GM23338 (cell line): ENCODE data around the gene DLX3. TPM values are rescaled to one million over a fixed set of nuclear protein-coding genes. Genes with fewer than 3 reads are reported as not detected.

ENCODE experiments used
- ATAC-seq: fragments of 200-7000 bp; cut with Tn5 transposase; 3 replicates; pipeline ENCODE4 v1.9.1; 2020
- DNase-seq: peaks from one replicate; pipeline ENCODE4 v3.0.0-alpha.2; 2015; ENCODE audit warnings: low spot score
- H2AFZ ChIP-seq: fragments of 200-600 bp; sonication (generic); 2 replicates; pipeline ENCODE4 v1.8.0; 2016; ENCODE audit warnings: antibody characterized with exemption, mild to moderate bottlenecking, moderate library complexity
- H3F3A ChIP-seq: fragments of 200-600 bp; sonication (generic); replicated peaks from 2 replicates; pipeline ENCODE4 v1.8.0; 2017; ENCODE audit warnings: antibody characterized with exemption, mixed run types, low read depth
- H3K27ac ChIP-seq: fragments of 200-600 bp; sonication (generic); 2 replicates; pipeline ENCODE4 v1.6.1; 2016; ENCODE audit warnings: low read depth
- H3K27me3 ChIP-seq: fragments of 200-600 bp; sonication (generic); 2 replicates; pipeline ENCODE4 v1.8.0; 2016; ENCODE audit warnings: mild to moderate bottlenecking, mixed run types, moderate library complexity; ENCODE audit not compliant: insufficient read depth
- H3K36me3 ChIP-seq: fragments of 200-600 bp; sonication (generic); 2 replicates; pipeline ENCODE4 v1.8.0; 2016; ENCODE audit warnings: mild to moderate bottlenecking; ENCODE audit not compliant: insufficient read depth
- H3K4me1 ChIP-seq: fragments of 200-600 bp; sonication (generic); 2 replicates; pipeline ENCODE4 v1.8.0; 2016; ENCODE audit warnings: mild to moderate bottlenecking, moderate library complexity; ENCODE audit not compliant: insufficient read depth
- H3K4me2 ChIP-seq: fragments of 200-600 bp; sonication (generic); 2 replicates; pipeline ENCODE4 v1.7.1; 2017; ENCODE audit warnings: mixed run types
- H3K4me3 ChIP-seq: fragments of 200-600 bp; sonication (generic); 2 replicates; pipeline ENCODE4 v1.6.1; 2016; ENCODE audit warnings: mixed run types
- H3K79me2 ChIP-seq: fragments of 200-600 bp; sonication (generic); replicated peaks from 2 replicates; pipeline ENCODE4 v1.8.0; 2017; ENCODE audit warnings: mild to moderate bottlenecking; ENCODE audit not compliant: insufficient read depth
- H3K9me2 ChIP-seq: fragments of 200-600 bp; sonication (generic); 2 replicates; pipeline ENCODE4 v1.8.0; 2017; ENCODE audit not compliant: insufficient read depth
- H4K20me1 ChIP-seq: fragments of 200-600 bp; sonication (generic); replicated peaks from 2 replicates; pipeline ENCODE4 v1.8.0; 2017; ENCODE audit warnings: mild to moderate bottlenecking; ENCODE audit not compliant: insufficient read depth
- H3K27ac Mint-ChIP-seq: 2 replicates; pipeline ENCODE4 v1.8.0; 2020; ENCODE audit warnings: inconsistent platforms, mild to moderate bottlenecking, moderate library complexity, mixed read lengths
- H3K27me3 Mint-ChIP-seq: 3 replicates; pipeline ENCODE4 v1.8.0; 2022; ENCODE audit warnings: low read depth, mild to moderate bottlenecking, moderate library complexity, mixed read lengths, inconsistent platforms; ENCODE audit not compliant: insufficient read depth, poor library complexity
- H3K36me3 Mint-ChIP-seq: 3 replicates; pipeline ENCODE4 v1.8.0; 2021; ENCODE audit warnings: low read depth, mild to moderate bottlenecking, inconsistent platforms, moderate library complexity, mixed read lengths
- H3K4me1 Mint-ChIP-seq: 3 replicates; pipeline ENCODE4 v1.8.0; 2020; ENCODE audit warnings: mild to moderate bottlenecking, inconsistent platforms, mixed read lengths
- H3K4me3 Mint-ChIP-seq: 3 replicates; pipeline ENCODE4 v1.8.0; 2021; ENCODE audit warnings: moderate library complexity, mild to moderate bottlenecking, inconsistent platforms, mixed read lengths
- H3K9me3 Mint-ChIP-seq: 3 replicates; pipeline ENCODE4 v1.8.0; 2020; ENCODE audit warnings: moderate library complexity, mild to moderate bottlenecking, inconsistent platforms, mixed read lengths
- CREB1 ChIP-seq: fragments of 250-450 bp; sonication (Bioruptor Pico); IDR thresholded peaks from 2 replicates; pipeline ENCODE4 v1.5.0; 2020; ENCODE audit warnings: low read depth, mild to moderate bottlenecking, moderate library complexity
- EZH2 ChIP-seq: fragments of 200-600 bp; sonication (generic); IDR thresholded peaks from one replicate; pipeline ENCODE4 v1.8.0; 2017; ENCODE audit warnings: antibody characterized with exemption, mild to moderate bottlenecking, low read depth; ENCODE audit not compliant: unreplicated experiment
- EZH2phosphoT487 ChIP-seq: fragments of 200-600 bp; sonication (generic); IDR thresholded peaks from one replicate; pipeline ENCODE4 v1.8.1; 2018; ENCODE audit warnings: antibody characterized with exemption; ENCODE audit not compliant: unreplicated experiment
- JUNB ChIP-seq: IDR thresholded peaks from one replicate; pipeline ENCODE4 v1.6.1; 2016; ENCODE audit warnings: antibody characterized with exemption; ENCODE audit not compliant: unreplicated experiment
- NANOG ChIP-seq: IDR thresholded peaks from 2 replicates; pipeline ENCODE4 v1.6.1; 2016; ENCODE audit warnings: antibody characterized with exemption, borderline replicate concordance
- POLR2AphosphoS5 ChIP-seq: IDR thresholded peaks from 2 replicates; pipeline ENCODE4 v1.6.1; 2016; ENCODE audit warnings: antibody characterized with exemption, low read depth
- STAT1 ChIP-seq: IDR thresholded peaks from one replicate; pipeline ENCODE4 v1.6.1; 2016; ENCODE audit warnings: antibody characterized with exemption; ENCODE audit not compliant: unreplicated experiment
- ZNF114 ChIP-seq: fragments of 250-450 bp; sonication (Bioruptor Pico); IDR thresholded peaks from 2 replicates; pipeline ENCODE4 v1.5.0; 2020; ENCODE audit warnings: mild to moderate bottlenecking, moderate library complexity
- ZNF331 ChIP-seq: fragments of 250-450 bp; sonication (Bioruptor Pico); IDR thresholded peaks from 2 replicates; pipeline ENCODE4 v1.5.0; 2020; ENCODE audit warnings: low read depth, mild to moderate bottlenecking, moderate library complexity
- polyA plus RNA-seq: library from polyadenylated mRNA; unstranded; fragments of >200 nt; fragmentation: Nextera tagmentation; extraction: Ambion mirVana; gene quantifications from 2 replicates; pipeline ENCODE4 v1.2.1, GENCODE V29; 2016
- total RNA-seq: library from RNA; depleted of rRNA; stranded (reverse); fragments of >200 nt; shearing (Covaris generic); gene quantifications from 2 replicates; pipeline ENCODE4 v1.2.3, GENCODE V29; 2014
- TF ChIP-seq, protein P1 (sequence below): IDR thresholded peaks from 2 replicates; pipeline ENCODE4 v1.6.1; 2016; ENCODE audit warnings: antibody characterized with exemption
- TF ChIP-seq, protein P2 (sequence below), 2 experiments: fragments of 200-600 bp in 1 of 2; sonication (generic) in 1 of 2; conservative IDR thresholded peaks; 2 replicates each; pipeline versions ENCODE4 v1.5.1 to v1.6.1; 2016 to 2017; ENCODE audit warnings: antibody characterized with exemption in 2 of 2, low read depth in 2 of 2, mild to moderate bottlenecking in 2 of 2, moderate library complexity in 1 of 2
- TF ChIP-seq, protein P3 (sequence below): fragments of 250-450 bp; sonication (Bioruptor Pico); IDR thresholded peaks from 2 replicates; pipeline ENCODE4 v1.5.0; 2020; ENCODE audit warnings: mild to moderate bottlenecking, moderate library complexity
- TF ChIP-seq, protein P4 (sequence below): IDR thresholded peaks from one replicate; pipeline ENCODE4 v1.6.1; 2018; ENCODE audit warnings: antibody characterized with exemption; ENCODE audit not compliant: unreplicated experiment

The DLX3 gene
- total and polyA plus RNA-seq, 2 experiments from 2014 or later = 0.14 to 0.27 TPM

DNA sequence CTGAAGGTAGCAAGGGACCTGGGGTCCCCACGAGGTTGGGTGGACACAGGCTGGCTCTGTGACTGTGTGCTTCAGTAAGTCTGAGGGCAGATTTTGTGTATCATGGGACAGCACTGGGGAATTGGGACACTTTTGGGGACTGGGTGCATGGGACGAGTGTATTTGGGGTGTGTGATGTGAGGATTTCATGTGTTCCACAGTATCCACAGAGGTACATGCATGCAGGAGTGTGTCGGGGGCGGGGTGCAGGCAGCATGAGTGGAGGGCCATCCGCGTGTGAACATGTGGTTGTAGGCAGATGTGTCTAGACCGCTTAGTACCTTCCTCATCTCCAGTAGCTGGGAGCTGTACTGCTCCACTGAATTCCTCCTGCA is 1.1 kb upstream of the DLX3 start:
- peaks cover 8% of the 10 kb centered on the region; the same call in 1 of the 2 replicates for H4K20me1 ChIP-seq
- TF ChIP-seq, protein P1, sequence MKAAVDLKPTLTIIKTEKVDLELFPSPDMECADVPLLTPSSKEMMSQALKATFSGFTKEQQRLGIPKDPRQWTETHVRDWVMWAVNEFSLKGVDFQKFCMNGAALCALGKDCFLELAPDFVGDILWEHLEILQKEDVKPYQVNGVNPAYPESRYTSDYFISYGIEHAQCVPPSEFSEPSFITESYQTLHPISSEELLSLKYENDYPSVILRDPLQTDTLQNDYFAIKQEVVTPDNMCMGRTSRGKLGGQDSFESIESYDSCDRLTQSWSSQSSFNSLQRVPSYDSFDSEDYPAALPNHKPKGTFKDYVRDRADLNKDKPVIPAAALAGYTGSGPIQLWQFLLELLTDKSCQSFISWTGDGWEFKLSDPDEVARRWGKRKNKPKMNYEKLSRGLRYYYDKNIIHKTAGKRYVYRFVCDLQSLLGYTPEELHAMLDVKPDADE = no peak
- no peak for TF ChIP-seq CREB1
- TF ChIP-seq NANOG = no peak
- TF ChIP-seq STAT1 = no peak
- TF ChIP-seq, protein P2, sequence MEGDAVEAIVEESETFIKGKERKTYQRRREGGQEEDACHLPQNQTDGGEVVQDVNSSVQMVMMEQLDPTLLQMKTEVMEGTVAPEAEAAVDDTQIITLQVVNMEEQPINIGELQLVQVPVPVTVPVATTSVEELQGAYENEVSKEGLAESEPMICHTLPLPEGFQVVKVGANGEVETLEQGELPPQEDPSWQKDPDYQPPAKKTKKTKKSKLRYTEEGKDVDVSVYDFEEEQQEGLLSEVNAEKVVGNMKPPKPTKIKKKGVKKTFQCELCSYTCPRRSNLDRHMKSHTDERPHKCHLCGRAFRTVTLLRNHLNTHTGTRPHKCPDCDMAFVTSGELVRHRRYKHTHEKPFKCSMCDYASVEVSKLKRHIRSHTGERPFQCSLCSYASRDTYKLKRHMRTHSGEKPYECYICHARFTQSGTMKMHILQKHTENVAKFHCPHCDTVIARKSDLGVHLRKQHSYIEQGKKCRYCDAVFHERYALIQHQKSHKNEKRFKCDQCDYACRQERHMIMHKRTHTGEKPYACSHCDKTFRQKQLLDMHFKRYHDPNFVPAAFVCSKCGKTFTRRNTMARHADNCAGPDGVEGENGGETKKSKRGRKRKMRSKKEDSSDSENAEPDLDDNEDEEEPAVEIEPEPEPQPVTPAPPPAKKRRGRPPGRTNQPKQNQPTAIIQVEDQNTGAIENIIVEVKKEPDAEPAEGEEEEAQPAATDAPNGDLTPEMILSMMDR (conservative IDR thresholded peaks at IDR 0.05; ENCODE audit: low read depth in 2 of 2) = no peak
- no peak for TF ChIP-seq POLR2AphosphoS5
- no peak for TF ChIP-seq ZNF331
- no peak for TF ChIP-seq EZH2
- no peak for TF ChIP-seq EZH2phosphoT487
- no peak for TF ChIP-seq ZNF114 (CRISPR knock-in tag)
- no peak for TF ChIP-seq JUNB
- TF ChIP-seq, protein P3, sequence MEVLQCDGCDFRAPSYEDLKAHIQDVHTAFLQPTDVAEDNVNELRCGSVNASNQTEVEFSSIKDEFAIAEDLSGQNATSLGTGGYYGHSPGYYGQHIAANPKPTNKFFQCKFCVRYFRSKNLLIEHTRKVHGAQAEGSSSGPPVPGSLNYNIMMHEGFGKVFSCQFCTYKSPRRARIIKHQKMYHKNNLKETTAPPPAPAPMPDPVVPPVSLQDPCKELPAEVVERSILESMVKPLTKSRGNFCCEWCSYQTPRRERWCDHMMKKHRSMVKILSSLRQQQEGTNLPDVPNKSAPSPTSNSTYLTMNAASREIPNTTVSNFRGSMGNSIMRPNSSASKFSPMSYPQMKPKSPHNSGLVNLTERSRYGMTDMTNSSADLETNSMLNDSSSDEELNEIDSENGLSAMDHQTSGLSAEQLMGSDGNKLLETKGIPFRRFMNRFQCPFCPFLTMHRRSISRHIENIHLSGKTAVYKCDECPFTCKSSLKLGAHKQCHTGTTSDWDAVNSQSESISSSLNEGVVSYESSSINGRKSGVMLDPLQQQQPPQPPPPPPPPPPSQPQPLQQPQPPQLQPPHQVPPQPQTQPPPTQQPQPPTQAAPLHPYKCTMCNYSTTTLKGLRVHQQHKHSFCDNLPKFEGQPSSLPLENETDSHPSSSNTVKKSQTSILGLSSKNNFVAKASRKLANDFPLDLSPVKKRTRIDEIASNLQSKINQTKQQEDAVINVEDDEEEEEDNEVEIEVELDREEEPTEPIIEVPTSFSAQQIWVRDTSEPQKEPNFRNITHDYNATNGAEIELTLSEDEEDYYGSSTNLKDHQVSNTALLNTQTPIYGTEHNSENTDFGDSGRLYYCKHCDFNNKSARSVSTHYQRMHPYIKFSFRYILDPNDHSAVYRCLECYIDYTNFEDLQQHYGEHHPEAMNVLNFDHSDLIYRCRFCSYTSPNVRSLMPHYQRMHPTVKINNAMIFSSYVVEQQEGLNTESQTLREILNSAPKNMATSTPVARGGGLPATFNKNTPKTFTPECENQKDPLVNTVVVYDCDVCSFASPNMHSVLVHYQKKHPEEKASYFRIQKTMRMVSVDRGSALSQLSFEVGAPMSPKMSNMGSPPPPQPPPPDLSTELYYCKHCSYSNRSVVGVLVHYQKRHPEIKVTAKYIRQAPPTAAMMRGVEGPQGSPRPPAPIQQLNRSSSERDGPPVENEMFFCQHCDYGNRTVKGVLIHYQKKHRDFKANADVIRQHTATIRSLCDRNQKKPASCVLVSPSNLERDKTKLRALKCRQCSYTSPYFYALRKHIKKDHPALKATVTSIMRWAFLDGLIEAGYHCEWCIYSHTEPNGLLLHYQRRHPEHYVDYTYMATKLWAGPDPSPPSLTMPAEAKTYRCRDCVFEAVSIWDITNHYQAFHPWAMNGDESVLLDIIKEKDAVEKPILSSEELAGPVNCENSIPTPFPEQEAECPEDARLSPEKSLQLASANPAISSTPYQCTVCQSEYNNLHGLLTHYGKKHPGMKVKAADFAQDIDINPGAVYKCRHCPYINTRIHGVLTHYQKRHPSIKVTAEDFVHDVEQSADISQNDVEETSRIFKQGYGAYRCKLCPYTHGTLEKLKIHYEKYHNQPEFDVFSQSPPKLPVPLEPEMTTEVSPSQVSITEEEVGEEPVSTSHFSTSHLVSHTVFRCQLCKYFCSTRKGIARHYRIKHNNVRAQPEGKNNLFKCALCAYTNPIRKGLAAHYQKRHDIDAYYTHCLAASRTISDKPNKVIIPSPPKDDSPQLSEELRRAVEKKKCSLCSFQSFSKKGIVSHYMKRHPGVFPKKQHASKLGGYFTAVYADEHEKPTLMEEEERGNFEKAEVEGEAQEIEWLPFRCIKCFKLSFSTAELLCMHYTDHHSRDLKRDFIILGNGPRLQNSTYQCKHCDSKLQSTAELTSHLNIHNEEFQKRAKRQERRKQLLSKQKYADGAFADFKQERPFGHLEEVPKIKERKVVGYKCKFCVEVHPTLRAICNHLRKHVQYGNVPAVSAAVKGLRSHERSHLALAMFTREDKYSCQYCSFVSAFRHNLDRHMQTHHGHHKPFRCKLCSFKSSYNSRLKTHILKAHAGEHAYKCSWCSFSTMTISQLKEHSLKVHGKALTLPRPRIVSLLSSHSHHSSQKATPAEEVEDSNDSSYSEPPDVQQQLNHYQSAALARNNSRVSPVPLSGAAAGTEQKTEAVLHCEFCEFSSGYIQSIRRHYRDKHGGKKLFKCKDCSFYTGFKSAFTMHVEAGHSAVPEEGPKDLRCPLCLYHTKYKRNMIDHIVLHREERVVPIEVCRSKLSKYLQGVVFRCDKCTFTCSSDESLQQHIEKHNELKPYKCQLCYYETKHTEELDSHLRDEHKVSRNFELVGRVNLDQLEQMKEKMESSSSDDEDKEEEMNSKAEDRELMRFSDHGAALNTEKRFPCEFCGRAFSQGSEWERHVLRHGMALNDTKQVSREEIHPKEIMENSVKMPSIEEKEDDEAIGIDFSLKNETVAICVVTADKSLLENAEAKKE (CRISPR knock-in tag) = no peak
- TF ChIP-seq, protein P4, sequence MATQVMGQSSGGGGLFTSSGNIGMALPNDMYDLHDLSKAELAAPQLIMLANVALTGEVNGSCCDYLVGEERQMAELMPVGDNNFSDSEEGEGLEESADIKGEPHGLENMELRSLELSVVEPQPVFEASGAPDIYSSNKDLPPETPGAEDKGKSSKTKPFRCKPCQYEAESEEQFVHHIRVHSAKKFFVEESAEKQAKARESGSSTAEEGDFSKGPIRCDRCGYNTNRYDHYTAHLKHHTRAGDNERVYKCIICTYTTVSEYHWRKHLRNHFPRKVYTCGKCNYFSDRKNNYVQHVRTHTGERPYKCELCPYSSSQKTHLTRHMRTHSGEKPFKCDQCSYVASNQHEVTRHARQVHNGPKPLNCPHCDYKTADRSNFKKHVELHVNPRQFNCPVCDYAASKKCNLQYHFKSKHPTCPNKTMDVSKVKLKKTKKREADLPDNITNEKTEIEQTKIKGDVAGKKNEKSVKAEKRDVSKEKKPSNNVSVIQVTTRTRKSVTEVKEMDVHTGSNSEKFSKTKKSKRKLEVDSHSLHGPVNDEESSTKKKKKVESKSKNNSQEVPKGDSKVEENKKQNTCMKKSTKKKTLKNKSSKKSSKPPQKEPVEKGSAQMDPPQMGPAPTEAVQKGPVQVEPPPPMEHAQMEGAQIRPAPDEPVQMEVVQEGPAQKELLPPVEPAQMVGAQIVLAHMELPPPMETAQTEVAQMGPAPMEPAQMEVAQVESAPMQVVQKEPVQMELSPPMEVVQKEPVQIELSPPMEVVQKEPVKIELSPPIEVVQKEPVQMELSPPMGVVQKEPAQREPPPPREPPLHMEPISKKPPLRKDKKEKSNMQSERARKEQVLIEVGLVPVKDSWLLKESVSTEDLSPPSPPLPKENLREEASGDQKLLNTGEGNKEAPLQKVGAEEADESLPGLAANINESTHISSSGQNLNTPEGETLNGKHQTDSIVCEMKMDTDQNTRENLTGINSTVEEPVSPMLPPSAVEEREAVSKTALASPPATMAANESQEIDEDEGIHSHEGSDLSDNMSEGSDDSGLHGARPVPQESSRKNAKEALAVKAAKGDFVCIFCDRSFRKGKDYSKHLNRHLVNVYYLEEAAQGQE = no peak
- no peaks in the 10 kb centered on the region; the same call in 2 of the 3 replicates for H3K9me3 Mint-ChIP-seq
- H3K4me3 Mint-ChIP-seq = peak overlapping the region; percentile 62
- no peak overlapping the region for H3K27ac Mint-ChIP-seq
- H3K27me3 Mint-ChIP-seq = peaks cover 70% of the 10 kb centered on the region
- H3K9me2 ChIP-seq = no peaks in the 10 kb centered on the region
- DNase-seq = no peak
- no peak for ATAC-seq
- peak overlapping the region; percentile 94 for H3K4me2 ChIP-seq
- peak overlapping the region; percentile 69 for H3K4me3 ChIP-seq
- H3K4me1 ChIP-seq = peaks cover 14% of the 10 kb centered on the region
- H3K27me3 ChIP-seq = peaks cover 95% of the 10 kb centered on the region
- H3K27ac ChIP-seq = no peak overlapping the region
- H3K79me2 ChIP-seq = no peaks in the 10 kb centered on the region
- H3K36me3 Mint-ChIP-seq = no peaks in the 10 kb centered on the region; the same call in 2 of the 3 replicates
- H3K36me3 ChIP-seq = no peaks in the 10 kb centered on the region
- H2AFZ ChIP-seq = no peak overlapping the region
- H3K4me1 Mint-ChIP-seq = peaks cover 32% of the 10 kb centered on the region
- peaks cover 3% of the 10 kb centered on the region; the same call in 1 of the 2 replicates for H3F3A ChIP-seq
